H9 (cell line): Measurements from ENCODE around the gene ATPAF1. TPM values are rescaled to one million over a fixed set of nuclear protein-coding genes. Genes with fewer than 3 reads are reported as not detected.

Experiments
- DNase-seq: peaks from one replicate; pipeline ENCODE4 v3.0.0-alpha.2; 2017
- H2AFZ ChIP-seq: one replicate; pipeline ENCODE4 v1.6.1; 2013; ENCODE audit warnings: mild to moderate bottlenecking, low read length, control low read depth, moderate library complexity
- H2AK5ac ChIP-seq: 2 replicates; pipeline ENCODE4 v1.6.1; 2013; ENCODE audit warnings: low read length, control low read depth, mixed read lengths; ENCODE audit not compliant: insufficient read length
- H2BK120ac ChIP-seq: one replicate; pipeline ENCODE4 v1.6.1; 2013; ENCODE audit warnings: low read depth, mild to moderate bottlenecking, low read length, control low read depth, inconsistent platforms; ENCODE audit not compliant: poor library complexity, severe bottlenecking
- H2BK12ac ChIP-seq: 2 replicates; pipeline ENCODE4 v1.6.1; 2013; ENCODE audit warnings: low read length, control low read depth, mixed read lengths, low read depth; ENCODE audit not compliant: insufficient read length
- H2BK15ac ChIP-seq: 2 replicates; pipeline ENCODE4 v1.6.1; 2013; ENCODE audit warnings: low read depth, low read length, control low read depth
- H2BK20ac ChIP-seq: one replicate; pipeline ENCODE4 v1.6.1; 2013; ENCODE audit warnings: low read depth, mild to moderate bottlenecking, low read length, control low read depth, inconsistent platforms; ENCODE audit not compliant: poor library complexity, severe bottlenecking
- H2BK5ac ChIP-seq: 2 replicates; pipeline ENCODE4 v1.6.1; 2013; ENCODE audit warnings: low read length, control low read depth, mixed read lengths; ENCODE audit not compliant: insufficient read length
- H3K14ac ChIP-seq: 2 replicates; pipeline ENCODE4 v1.6.1; 2013; ENCODE audit warnings: low read length, control low read depth; ENCODE audit not compliant: insufficient read depth
- H3K18ac ChIP-seq: 2 replicates; pipeline ENCODE4 v1.6.1; 2013; ENCODE audit warnings: low read depth, mild to moderate bottlenecking, mixed read lengths, low read length, control low read depth; ENCODE audit not compliant: insufficient read length
- H3K23ac ChIP-seq: 2 replicates; pipeline ENCODE4 v1.6.1; 2013; ENCODE audit warnings: low read length, control low read depth, mixed read lengths, low read depth; ENCODE audit not compliant: insufficient read length
- H3K23me2 ChIP-seq: 2 replicates; pipeline ENCODE4 v1.6.1; 2013; ENCODE audit warnings: low read depth, mild to moderate bottlenecking, mixed read lengths, low read length, control low read depth; ENCODE audit not compliant: insufficient read length, poor library complexity, severe bottlenecking
- H3K27ac ChIP-seq: 2 replicates; pipeline ENCODE4 v1.5.1; 2013; ENCODE audit warnings: low read length, control low read depth, mixed read lengths, low read depth; ENCODE audit not compliant: insufficient read length
- H3K27me3 ChIP-seq: 2 replicates; pipeline ENCODE4 v1.6.1; 2013; ENCODE audit warnings: low read length, control low read depth, inconsistent platforms; ENCODE audit not compliant: insufficient read depth
- H3K4ac ChIP-seq: 2 replicates; pipeline ENCODE4 v1.6.1; 2013; ENCODE audit warnings: low read depth, mild to moderate bottlenecking, control low read depth, inconsistent platforms, low read length, moderate library complexity
- H3K4me1 ChIP-seq: 2 replicates; pipeline ENCODE4 v1.6.1; 2013; ENCODE audit warnings: low read length, control low read depth, inconsistent platforms; ENCODE audit not compliant: insufficient read depth
- H3K4me2 ChIP-seq: 2 replicates; pipeline ENCODE4 v1.6.1; 2013; ENCODE audit warnings: low read length, control low read depth, mixed read lengths; ENCODE audit not compliant: insufficient read length, insufficient read depth
- H3K56ac ChIP-seq: 2 replicates; pipeline ENCODE4 v1.6.1; 2013; ENCODE audit warnings: low read depth, mild to moderate bottlenecking, mixed read lengths, low read length, control low read depth; ENCODE audit not compliant: insufficient read length
- H3K79me1 ChIP-seq: 2 replicates; pipeline ENCODE4 v1.6.1; 2013; ENCODE audit warnings: low read depth, mild to moderate bottlenecking, moderate library complexity, low read length, control low read depth, inconsistent platforms; ENCODE audit not compliant: insufficient read depth, poor library complexity, severe bottlenecking
- H3K79me2 ChIP-seq: 2 replicates; pipeline ENCODE4 v1.6.1; 2013; ENCODE audit warnings: low read length, control low read depth, inconsistent platforms; ENCODE audit not compliant: insufficient read depth
- H3K9ac ChIP-seq: 2 replicates; pipeline ENCODE4 v1.6.1; 2013; ENCODE audit warnings: low read length, control low read depth, mixed read lengths; ENCODE audit not compliant: insufficient read length; ENCODE audit errors: extremely low read depth
- H3K9me3 ChIP-seq: one replicate; pipeline ENCODE4 v1.6.1; 2013; ENCODE audit warnings: low read depth, low read length, inconsistent platforms; ENCODE audit not compliant: control insufficient read depth
- H3T11ph ChIP-seq: one replicate; pipeline ENCODE4 v1.6.1; 2013; ENCODE audit warnings: mild to moderate bottlenecking, low read length, control low read depth, inconsistent platforms
- H4K20me1 ChIP-seq: one replicate; pipeline ENCODE4 v1.6.1; 2013; ENCODE audit not compliant: control insufficient read depth, insufficient read length, insufficient read depth
- H4K5ac ChIP-seq: 2 replicates; pipeline ENCODE4 v1.6.1; 2013; ENCODE audit warnings: low read depth, mild to moderate bottlenecking, mixed read lengths, low read length, control low read depth; ENCODE audit not compliant: insufficient read length
- H4K8ac ChIP-seq: replicated peaks from 2 replicates; pipeline ENCODE4 v1.6.1; 2013; ENCODE audit warnings: low read length, control low read depth, mixed read lengths, low read depth; ENCODE audit not compliant: insufficient read length
- H4K91ac ChIP-seq: 2 replicates; pipeline ENCODE4 v1.6.1; 2013; ENCODE audit warnings: low read depth, mild to moderate bottlenecking, moderate library complexity, mixed read lengths, low read length, control low read depth; ENCODE audit not compliant: insufficient read length
- H3K27ac Mint-ChIP-seq, 3 experiments: 2 replicates in 2 of 3; 3 replicates in 1 of 3; pipeline ENCODE4 v1.8.0; 2020 to 2021; ENCODE audit warnings: mixed read lengths in 3 of 3, mild to moderate bottlenecking in 1 of 3, moderate library complexity in 1 of 3
- H3K27me3 Mint-ChIP-seq: 2 replicates; pipeline ENCODE4 v1.8.0; 2021; ENCODE audit warnings: low read depth, mild to moderate bottlenecking, moderate library complexity, mixed read lengths
- H3K36me3 Mint-ChIP-seq, 3 experiments: 2 replicates in 2 of 3; 3 replicates in 1 of 3; pipeline ENCODE4 v1.8.0; 2020 to 2021; ENCODE audit warnings: low read depth in 3 of 3, mixed read lengths in 3 of 3; ENCODE audit not compliant: insufficient read depth in 1 of 3
- H3K4me1 Mint-ChIP-seq, 2 experiments: 2 replicates each; pipeline ENCODE4 v1.8.0; 2020; ENCODE audit warnings: mixed read lengths in 2 of 2
- H3K4me3 Mint-ChIP-seq, 2 experiments: 2 replicates in 1 of 2; 3 replicates in 1 of 2; pipeline ENCODE4 v1.8.0; 2020 to 2021; ENCODE audit warnings: mild to moderate bottlenecking in 2 of 2, mixed read lengths in 2 of 2, moderate library complexity in 1 of 2
- H3K9me3 Mint-ChIP-seq, 2 experiments: 2 replicates in 1 of 2; 3 replicates in 1 of 2; pipeline ENCODE4 v1.8.0; 2020; ENCODE audit warnings: mild to moderate bottlenecking in 2 of 2, mixed read lengths in 2 of 2, moderate library complexity in 1 of 2
- CTCF ChIP-seq: fragments of 200-600 bp; sonication (generic); conservative IDR thresholded peaks from 3 replicates; pipeline ENCODE4 v1.8.0; 2021; ENCODE audit warnings: antibody characterized with exemption, mild to moderate bottlenecking
- WGBS: extraction: QIAGEN DNeasy Blood & Tissue Kit; methylation state at CpG from one replicate; pipeline ENCODE4 v1.1.7; 2013; ENCODE audit warnings: missing lambda C conversion rate, low lambda C conversion rate, mixed read lengths; ENCODE audit not compliant: insufficient read length; ENCODE audit errors: extremely low coverage; 5-methylcytosine and 5-hydroxymethylcytosine counted together
- total RNA-seq: library from RNA; stranded (reverse); gene quantifications from 2 replicates; pipeline ENCODE4 v1.2.1, GENCODE V29; 2021

Gene ATPAF1
- total RNA-seq, 1 experiment from 2014 or later, result 57.3 TPM

GRCh38 chr1:46614604-46614984, 53.6 kb downstream of the ATPAF1 start:
- no peak overlapping the region; a peak in 1 of 7 replicates for H3K27ac Mint-ChIP-seq
- H3K14ac ChIP-seq, result no peak overlapping the region
- peaks cover 30% of the 10 kb centered on the region for H3K27me3 Mint-ChIP-seq
- H3K23me2 ChIP-seq, result peaks cover 8% of the 10 kb centered on the region
- no peak overlapping the region for H2AK5ac ChIP-seq
- peaks cover 49 to 57% of the 10 kb centered on the region in 2 experiments for H3K4me1 Mint-ChIP-seq
- peaks cover 0 to 4% (median 0%) of the 10 kb centered on the region in 3 experiments; a peak in 2 of 7 replicates for H3K36me3 Mint-ChIP-seq
- no peaks in the 10 kb centered on the region for H3K79me2 ChIP-seq
- H3K27me3 ChIP-seq, result peaks cover 3% of the 10 kb centered on the region; the same call in 1 of the 2 replicates
- H3K23ac ChIP-seq, result no peak overlapping the region
- H3K9me3 Mint-ChIP-seq, result no peaks in the 10 kb centered on the region
- no peak overlapping the region for H2BK5ac ChIP-seq
- H3T11ph ChIP-seq, result no peak overlapping the region
- H4K5ac ChIP-seq, result no peak overlapping the region
- no peak overlapping the region for H2BK12ac ChIP-seq
- DNase-seq, result no peak
- H3K4me3 Mint-ChIP-seq, result peak overlapping the region in 1 of 2 experiments; percentile 14; a peak in 1 of 5 replicates
- no peak overlapping the region for H2AFZ ChIP-seq
- H3K9me3 ChIP-seq, result no peaks in the 10 kb centered on the region
- no peak overlapping the region for H3K9ac ChIP-seq
- H3K27ac ChIP-seq, result no peak overlapping the region
- H2BK120ac ChIP-seq, result no peak overlapping the region
- H4K8ac ChIP-seq, result no peak overlapping the region
- no peaks in the 10 kb centered on the region for H3K79me1 ChIP-seq
- H2BK20ac ChIP-seq, result no peak overlapping the region
- no peak for TF ChIP-seq CTCF
- no peak overlapping the region for H3K18ac ChIP-seq
- H4K20me1 ChIP-seq, result no peaks in the 10 kb centered on the region
- no peak overlapping the region for H3K4me2 ChIP-seq
- H4K91ac ChIP-seq, result no peak overlapping the region
- H2BK15ac ChIP-seq, result no peak overlapping the region
- H3K4ac ChIP-seq, result no peak overlapping the region
- no peak overlapping the region for H3K56ac ChIP-seq
- peaks cover 14% of the 10 kb centered on the region; the same call in 1 of the 2 replicates for H3K4me1 ChIP-seq
- WGBS, result no CpG with 5 or more reads among the region's 2 CpGs
